SHP77 treated with DMSO at 0.1 percent for 48 hours (cell line): ENCODE measurements around the gene SMYD3.
"Not testable (repeated sequence)": the region's sequence is repeated elsewhere in the genome, so short reads cannot be mapped to it uniquely, and the experiment has no call there.

Experiments used
- DNase-seq: peaks from one replicate; lab custom pipeline; 2025; lab: John Stamatoyannopoulos, UW

The SMYD3 gene

DNA sequence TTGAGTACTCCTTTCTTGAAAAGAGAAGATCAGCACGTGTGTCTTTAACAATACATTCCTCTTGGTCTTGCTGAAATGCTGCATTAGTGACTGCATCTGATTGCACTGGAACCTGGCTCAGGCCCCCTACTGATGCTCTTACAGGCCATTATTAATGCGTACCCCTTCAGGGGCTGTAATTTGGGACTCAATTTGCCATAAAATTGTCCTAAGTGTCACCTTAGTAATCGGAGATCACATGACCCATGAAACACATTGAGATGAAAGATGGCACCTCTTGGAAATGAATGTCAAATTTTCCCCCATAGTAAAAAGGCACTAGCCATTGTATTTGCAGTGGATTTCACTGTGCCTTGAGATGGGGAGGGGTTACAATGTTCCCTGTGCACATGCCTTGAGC, 789.0 kb downstream of the SMYD3 start:
- no peak for DNase-seq

- no peak for DNase-seq
These were observed 789.5 kb downstream of the SMYD3 start for GRCh38 chr1:245717611-245718010.

DNA sequence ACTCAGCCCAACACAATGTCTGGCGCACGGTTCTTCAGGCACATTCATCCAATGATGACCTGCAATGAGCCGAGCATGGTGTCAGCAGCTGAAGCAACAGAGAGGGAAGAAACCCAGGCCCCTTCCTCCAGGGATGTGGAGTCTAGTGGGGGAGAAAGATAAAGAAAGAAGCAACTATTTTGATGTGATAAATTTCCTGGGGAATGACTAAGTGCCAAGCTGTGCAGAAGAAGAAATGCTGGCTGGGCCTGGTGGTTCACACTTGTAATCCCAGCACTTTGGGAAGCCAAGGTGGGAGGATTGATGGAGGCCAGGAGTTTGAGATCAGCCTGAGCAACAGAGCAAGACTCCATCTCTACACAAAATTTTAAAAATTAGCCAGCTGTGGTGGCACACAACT, 790.5 kb downstream of the SMYD3 start:
- DNase-seq, result no peak

DNA sequence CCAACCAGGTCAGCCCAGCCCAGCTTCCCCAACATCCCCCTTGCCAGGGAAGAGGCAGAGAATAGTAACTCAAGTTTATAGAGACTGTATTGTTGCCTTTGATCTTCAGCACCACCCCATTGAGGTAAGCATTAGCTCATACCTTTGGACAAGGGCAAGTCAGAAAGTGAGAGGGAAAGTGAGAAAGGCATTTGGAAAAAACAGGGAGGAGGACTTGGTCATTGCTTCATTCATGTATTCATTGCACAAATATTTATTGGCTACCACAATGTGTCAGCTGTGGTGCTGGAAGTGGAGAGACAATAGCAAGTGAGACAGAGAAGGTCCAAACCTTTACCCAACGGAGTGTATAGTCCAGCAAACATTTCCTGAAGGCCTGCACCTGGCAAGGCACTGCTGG, 791.1 kb downstream of the SMYD3 start:
- DNase-seq, result no peak

GRCh38 chr1:245715291-245715701, 791.8 kb downstream of the SMYD3 start:
- no peak for DNase-seq

DNA sequence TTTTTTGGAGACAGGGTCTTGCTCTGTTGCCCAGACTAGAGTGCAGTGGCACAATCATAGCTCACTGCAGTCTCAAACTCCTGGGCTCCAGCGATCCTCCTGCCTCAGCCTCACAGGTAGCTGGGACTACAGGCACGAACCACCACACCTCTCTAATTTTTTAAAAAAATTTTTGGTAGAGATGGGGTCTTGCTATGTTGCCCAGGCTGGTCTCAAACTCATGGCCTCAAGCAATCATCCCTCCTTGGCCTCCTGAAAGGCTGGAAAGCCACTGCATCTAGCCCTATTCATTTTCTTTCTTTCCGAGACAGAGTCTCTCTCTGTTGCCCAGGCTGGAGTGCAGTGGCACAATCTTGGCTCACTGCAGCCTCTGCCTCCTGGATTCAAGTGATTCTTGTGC, 793.1 kb downstream of the SMYD3 start:
- not testable (repeated sequence) for DNase-seq

- DNase-seq, result no peak
These were observed 795.8 kb downstream of the SMYD3 start for GRCh38 chr1:245710961-245711903.

DNA sequence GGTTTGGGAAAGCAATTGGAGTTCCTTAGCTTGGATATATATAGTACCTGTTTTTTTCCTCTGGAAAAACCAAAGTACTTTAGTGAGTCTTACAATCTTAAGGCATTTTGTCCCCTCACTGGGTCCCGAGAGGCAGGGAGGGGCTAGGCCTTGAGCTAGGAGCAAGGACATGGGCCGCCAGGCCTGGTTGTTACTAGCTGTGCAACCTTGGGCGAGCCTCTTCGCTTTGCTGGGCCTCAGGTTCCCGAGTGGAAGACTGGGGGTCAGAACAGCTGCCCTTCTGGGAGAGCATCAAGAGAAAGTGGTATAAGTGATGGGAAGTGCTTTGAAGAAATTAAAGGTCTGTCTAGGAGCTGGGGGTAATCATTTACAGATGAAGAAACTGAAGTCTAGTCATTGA, 799.1 kb downstream of the SMYD3 start:
- no peak for DNase-seq

GRCh38 chr1:245704765-245705164, 802.3 kb downstream of the SMYD3 start:
- DNase-seq, result no peak

GRCh38 chr1:245704341-245704740, 802.7 kb downstream of the SMYD3 start:
- no peak for DNase-seq

DNA sequence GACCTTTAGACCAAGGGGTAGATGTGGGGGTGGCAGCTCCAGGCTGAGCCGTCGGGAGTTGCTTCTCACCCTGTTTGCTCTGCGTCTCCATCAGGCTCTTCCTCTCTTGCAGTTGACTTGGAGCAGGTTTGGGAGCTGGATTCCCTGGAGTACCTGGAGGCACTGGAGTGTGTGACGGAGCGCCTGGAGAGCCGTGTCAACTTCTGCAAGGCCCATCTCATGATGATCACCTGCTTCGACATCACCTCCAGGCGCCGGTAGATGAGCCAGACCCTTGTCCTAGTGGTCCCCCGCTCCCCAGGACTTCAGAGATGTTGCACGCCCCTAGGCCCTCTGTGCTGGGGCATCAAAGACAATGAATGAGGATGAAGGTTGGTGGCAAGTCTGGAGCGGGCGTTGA, 804.7 kb downstream of the SMYD3 start:
- no peak for DNase-seq

DNA sequence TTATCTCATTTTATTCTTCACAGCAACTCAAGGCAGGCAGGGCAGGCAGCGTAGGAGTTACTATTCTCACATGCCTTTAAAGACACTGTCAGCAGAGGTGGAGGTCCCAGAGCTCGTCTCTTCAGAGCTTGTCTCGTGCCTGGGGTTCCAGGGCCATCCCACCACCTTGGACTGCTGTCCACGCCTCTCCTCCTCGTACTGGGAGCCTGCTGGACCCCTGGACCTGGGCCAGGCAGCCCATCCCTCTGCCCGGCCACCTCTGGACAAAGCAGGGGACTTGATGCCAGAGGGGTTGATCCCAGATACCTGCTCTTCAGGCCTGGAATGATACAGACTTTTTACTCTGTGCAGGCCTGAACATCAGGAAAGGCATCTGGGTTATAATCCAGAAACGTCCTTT, 805.4 kb downstream of the SMYD3 start:
- no peak for DNase-seq

DNA sequence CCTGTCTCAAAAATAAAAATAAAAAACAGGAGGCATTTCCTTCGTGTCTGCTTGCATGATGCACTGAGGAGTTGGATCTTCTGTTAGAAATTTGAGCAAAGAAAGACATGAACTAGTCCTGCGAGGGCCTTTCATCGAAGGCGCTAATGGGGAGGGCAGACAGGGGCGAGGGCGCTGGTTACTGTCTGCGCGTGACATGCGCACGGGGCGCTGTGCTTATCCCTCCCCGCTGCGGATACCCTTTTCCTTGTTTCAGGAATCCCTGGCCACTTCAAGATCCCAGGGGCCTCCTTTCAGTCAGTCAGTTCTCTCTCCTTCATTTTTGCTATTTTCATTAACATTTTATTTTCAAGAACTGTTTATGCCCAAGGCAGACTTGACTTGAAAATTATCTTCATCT, 806.4 kb downstream of the SMYD3 start:
- DNase-seq, result no peak
